OCI-LY7 (cell line): ENCODE results near the gene CECR2. TPM values are rescaled to one million over a fixed set of nuclear protein-coding genes. Genes with fewer than 3 reads are reported as not detected.
A peak's percentile ranks its signal among the peaks of the same experiment; 100 is the strongest.

Source experiments
- BruUV-seq: library from RNA; stranded (reverse); fragments of 400-500 nt; replicated peaks from 2 replicates; lab custom pipeline; 2021; lab: Mats Ljungman, UMichigan
- CTCF ChIA-PET: fragments of 300-600 bp; sonication (Branson Sonifier 250); formaldehyde crosslinking; loops from one replicate; lab custom pipeline; 2022; ENCODE audit warnings: antibody characterized with exemption; ENCODE audit not compliant: unreplicated experiment; lab: Charles Lee
- POLR2A ChIA-PET: fragments of 300-600 bp; sonication (Branson Sonifier 250); formaldehyde crosslinking; loops from one replicate; lab custom pipeline; 2022; ENCODE audit warnings: antibody characterized with exemption; lab: Charles Lee
- DNase-seq: peaks from one replicate; pipeline ENCODE4 v3.0.0-alpha.2; 2015; ENCODE audit warnings: low spot score
- H2AFZ ChIP-seq: fragments of 200-600 bp; sonication (generic), shearing (Covaris generic); 2 replicates; pipeline ENCODE4 v1.6.1; 2014; ENCODE audit warnings: mild to moderate bottlenecking, antibody characterized with exemption, low read length, moderate library complexity
- H3K27ac ChIP-seq: fragments of 200-600 bp; sonication (generic); 2 replicates; pipeline ENCODE4 v1.5.1; 2014; ENCODE audit warnings: mixed run types, low read depth, mild to moderate bottlenecking, moderate library complexity, low read length, inconsistent platforms; ENCODE audit not compliant: poor library complexity, severe bottlenecking
- H3K36me3 ChIP-seq: fragments of 200-600 bp; sonication (generic); 2 replicates; pipeline ENCODE4 v1.6.1; 2014; ENCODE audit warnings: mild to moderate bottlenecking, antibody characterized with exemption, low read length, moderate library complexity, mixed read lengths; ENCODE audit not compliant: insufficient read depth
- H3K4me1 ChIP-seq: fragments of 200-600 bp; sonication (generic); 2 replicates; pipeline ENCODE4 v1.5.1; 2014; ENCODE audit warnings: mild to moderate bottlenecking, low read length; ENCODE audit not compliant: insufficient read depth, poor library complexity, severe bottlenecking
- H3K4me2 ChIP-seq: fragments of 200-600 bp; sonication (generic); 2 replicates; pipeline ENCODE4 v1.6.1; 2014; ENCODE audit warnings: mild to moderate bottlenecking, low read length
- H3K4me3 ChIP-seq: fragments of 200-600 bp; sonication (generic); 2 replicates; pipeline ENCODE4 v1.5.1; 2014; ENCODE audit warnings: mild to moderate bottlenecking, low read depth, low read length; ENCODE audit not compliant: poor library complexity, severe bottlenecking
- H3K79me2 ChIP-seq: fragments of 200-600 bp; sonication (generic); 2 replicates; pipeline ENCODE4 v1.6.1; 2016; ENCODE audit warnings: low read depth, mild to moderate bottlenecking, low read length, moderate library complexity, mixed read lengths; ENCODE audit not compliant: insufficient read depth
- H3K9me2 ChIP-seq: fragments of 200-600 bp; sonication (generic); 2 replicates; pipeline ENCODE4 v1.6.1; 2016; ENCODE audit warnings: mild to moderate bottlenecking, low read length, mixed read lengths; ENCODE audit not compliant: insufficient read depth
- H3K9me3 ChIP-seq: fragments of 200-600 bp; sonication (generic); 2 replicates; pipeline ENCODE4 v1.6.1; 2014; ENCODE audit warnings: mild to moderate bottlenecking, mixed run types, low read length, mixed read lengths
- H4K20me1 ChIP-seq: fragments of 200-600 bp; sonication (generic); 2 replicates; pipeline ENCODE4 v1.6.1; 2014; ENCODE audit warnings: mild to moderate bottlenecking, antibody characterized with exemption, low read length, moderate library complexity, mixed read lengths; ENCODE audit not compliant: insufficient read depth
- CTCF ChIP-seq: fragments of 200-600 bp; sonication (generic); conservative IDR thresholded peaks from 2 replicates; pipeline ENCODE4 v1.5.1; 2014; ENCODE audit warnings: mild to moderate bottlenecking, antibody characterized with exemption, low read length, moderate library complexity, mixed read lengths
- EZH2phosphoT487 ChIP-seq: fragments of 200-600 bp; sonication (generic); IDR thresholded peaks from 2 replicates; pipeline ENCODE4 v1.6.1; 2018; ENCODE audit warnings: low read depth, borderline replicate concordance, mild to moderate bottlenecking, mixed run types, antibody characterized with exemption, low read length, moderate library complexity, mixed read lengths
- intact Hi-C: fragments of 100-400 bp; cut with micrococcal nuclease; formaldehyde crosslinking; loops from one replicate; pipeline ENCODE4 v1.10.0; 2022; ENCODE audit not compliant: unreplicated experiment
- total RNA-seq, 2 experiments: library from RNA; depleted of rRNA in 1 of 2; stranded (reverse); fragments of >200 nt in 1 of 2; shearing (Covaris generic) in 1 of 2; gene quantifications; 2 replicates each; pipeline ENCODE4 v1.2.3, GENCODE V29; 2014 to 2022

The CECR2 gene
- total RNA-seq, 2 experiments from 2014 or later: 0.09 to 0.53 TPM

GRCh38 chr22:17348464-17349103 lies 20.7 kb upstream of the CECR2 start:
- Histone ChIP-seq H2AFZ (no peak overlapping the region), H4K20me1 (no peaks in the 10 kb centered on the region), H3K27ac (no peak overlapping the region), H3K9me2 (no peaks in the 10 kb centered on the region), H3K4me1 (no peaks in the 10 kb centered on the region), H3K36me3 (no peaks in the 10 kb centered on the region), H3K4me3 (no peak overlapping the region), H3K9me3 (no peaks in the 10 kb centered on the region), H3K4me2 (no peak overlapping the region), H3K79me2 (no peaks in the 10 kb centered on the region)
- no TSS peak for BruUV-seq
- TF ChIP-seq CTCF (no peak), EZH2phosphoT487 (no peak)
- ChIA-PET CTCF (no interaction called here), POLR2A (interaction anchor here (0.5 to 0.8 kb wide), 2 partner anchors 12 to 51 kb away, joined by 3 read pairs; no protein-coding TSS in a partner anchor)
- intact Hi-C loops: no loop called here
- DNase-seq: no peak

GRCh38 chr22:17349172-17349571 lies 20.1 kb upstream of the CECR2 start:
- H2AFZ ChIP-seq: no peak overlapping the region
- no peak for TF ChIP-seq CTCF
- TF ChIP-seq EZH2phosphoT487: no peak

GRCh38 chr22:17350292-17350691 lies 19.0 kb upstream of the CECR2 start:
- Histone ChIP-seq H3K9me2 (no peaks in the 10 kb centered on the region), H3K4me1 (no peaks in the 10 kb centered on the region), H3K4me2 (no peak overlapping the region), H4K20me1 (no peaks in the 10 kb centered on the region), H3K9me3 (no peaks in the 10 kb centered on the region), H3K36me3 (no peaks in the 10 kb centered on the region), H3K27ac (no peak overlapping the region), H3K79me2 (no peaks in the 10 kb centered on the region), H3K4me3 (no peak overlapping the region), H2AFZ (no peak overlapping the region)
- TF ChIP-seq EZH2phosphoT487 (no peak), CTCF (no peak)
- intact Hi-C loops: no loop called here
- CTCF ChIA-PET: no interaction called here
- DNase-seq: no peak
- POLR2A ChIA-PET: interaction anchor here (0.7 kb wide), 2 partner anchors 26 to 129 kb away, joined by 3 to 4 read pairs; no protein-coding TSS in a partner anchor
- BruUV-seq: no TSS peak

More at GRCh38 chr22:17349172-17349571, 20.1 kb upstream of the CECR2 start:
- ChIA-PET CTCF (no interaction called here), POLR2A (interaction anchor here (0.5 to 0.8 kb wide), 2 partner anchors 11 to 50 kb away, joined by 3 read pairs; no protein-coding TSS in a partner anchor)
- DNase-seq: no peak
- no peaks in the 10 kb centered on the region for H3K36me3 ChIP-seq
- no peaks in the 10 kb centered on the region for H3K79me2 ChIP-seq
- no peaks in the 10 kb centered on the region for H3K9me2 ChIP-seq
- no peaks in the 10 kb centered on the region for H4K20me1 ChIP-seq
- H3K4me1 ChIP-seq: no peaks in the 10 kb centered on the region
- H3K9me3 ChIP-seq: no peaks in the 10 kb centered on the region
- H3K4me3 ChIP-seq: peak overlapping the region; percentile 12
- H3K4me2 ChIP-seq: peak overlapping the region; percentile 4; the same call in 1 of the 2 replicates
- H3K27ac ChIP-seq: no peak overlapping the region
- BruUV-seq: no TSS peak
- intact Hi-C loops: no loop called here
